ENCODE measurements around the gene COMMD2.

COMMD2 gene

DNA sequence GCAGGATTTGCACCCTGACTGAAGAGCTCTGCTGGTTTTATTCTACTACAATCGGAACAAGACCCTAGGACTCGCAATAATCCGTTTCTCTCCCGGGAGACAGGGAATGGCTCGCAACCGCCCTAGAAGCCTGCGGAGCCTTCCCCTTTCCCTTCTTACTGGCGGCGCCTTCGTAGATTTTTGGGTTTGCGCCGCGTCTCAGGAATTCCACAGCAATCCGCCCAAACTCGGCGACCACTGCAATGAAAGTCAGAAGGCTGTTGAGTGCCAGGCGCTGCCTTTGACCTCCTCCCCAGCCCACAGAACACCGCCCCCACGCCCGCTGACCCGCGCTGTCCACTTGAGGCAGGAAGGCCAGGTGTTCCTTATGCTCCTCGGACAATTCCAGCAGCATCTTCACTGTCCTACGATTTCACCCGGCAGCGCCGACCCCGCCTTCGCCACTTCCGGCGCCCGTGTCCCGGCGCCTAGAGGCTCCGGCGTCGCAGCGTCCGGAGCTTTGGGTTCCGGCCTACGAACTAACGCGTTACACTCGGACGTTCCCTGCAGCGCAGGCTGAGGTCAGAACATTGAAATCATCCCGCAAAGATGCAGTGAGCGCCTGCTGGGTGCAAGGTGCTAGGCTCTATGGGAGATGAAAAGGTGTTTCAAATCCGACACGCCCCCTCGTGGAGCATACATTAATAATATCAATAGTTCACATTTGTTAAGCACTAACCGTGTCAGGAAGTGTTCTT, at the start of gene COMMD2:
COMMD2 (minus strand) TSS at position 439 of the 737 bp plus-strand sequence; CDS start at position 394, 45 bp downstream.
- DNase-seq, result peak; percentile 93

DNA sequence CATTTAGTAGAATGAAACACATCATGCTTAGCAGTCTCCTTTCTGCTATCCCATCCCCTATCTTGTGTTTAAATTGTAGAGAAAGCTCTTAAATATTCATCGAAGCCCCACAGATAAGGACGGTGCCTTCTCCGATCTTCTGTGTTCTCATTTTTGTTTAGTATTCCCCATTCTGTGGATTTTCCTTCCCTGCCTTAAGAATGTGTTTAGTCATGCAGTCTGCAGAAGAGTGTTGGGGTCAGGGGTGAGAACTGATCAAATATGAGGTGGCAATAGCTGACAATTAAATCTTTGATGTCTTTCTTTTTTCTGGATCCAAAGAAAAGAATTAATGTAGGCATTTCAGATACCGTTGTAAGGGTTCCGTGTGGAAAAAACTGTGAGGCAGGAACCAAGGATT, 49.4 kb upstream of the COMMD2 start:
- DNase-seq, result no peak

DNA sequence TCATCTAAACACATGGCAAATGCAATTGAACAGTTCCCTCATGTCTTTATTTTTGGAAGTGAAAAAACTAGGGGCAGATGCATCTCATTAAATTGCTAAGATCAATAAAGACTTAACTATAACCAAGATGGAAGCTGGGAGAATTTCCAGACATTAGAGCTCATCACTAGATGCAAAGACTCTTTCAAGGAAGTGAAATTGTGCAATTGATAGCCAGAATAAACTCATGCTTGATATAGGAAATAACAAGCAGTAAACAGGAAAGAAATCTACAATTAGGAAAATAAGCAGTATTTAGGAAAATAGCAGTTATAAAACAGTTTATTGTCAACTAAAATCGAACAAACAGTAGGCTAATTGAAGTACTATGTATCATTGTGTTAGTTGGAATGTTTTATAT, 48.9 kb upstream of the COMMD2 start:
- no peak for DNase-seq

DNA sequence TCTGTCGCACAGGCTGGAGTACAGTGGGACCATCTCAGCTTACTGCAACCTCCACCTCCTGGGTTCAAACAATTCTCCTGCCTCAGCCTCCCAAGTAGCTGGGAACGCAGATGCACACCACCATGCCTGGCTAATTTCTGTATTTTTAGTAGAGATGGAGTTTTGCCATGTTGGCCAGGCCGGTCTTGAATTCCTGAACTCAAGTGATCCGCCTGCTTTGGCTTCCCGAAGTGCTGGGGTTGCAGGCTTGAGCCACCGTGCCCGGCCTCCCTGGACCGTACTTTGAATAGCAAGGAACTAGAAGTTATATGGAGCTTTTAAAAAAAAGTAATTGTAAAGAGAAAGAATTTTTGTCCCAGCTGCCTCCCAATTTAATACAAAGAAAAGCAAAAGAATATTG, 48.4 kb upstream of the COMMD2 start:
- DNase-seq, result no peak

DNA sequence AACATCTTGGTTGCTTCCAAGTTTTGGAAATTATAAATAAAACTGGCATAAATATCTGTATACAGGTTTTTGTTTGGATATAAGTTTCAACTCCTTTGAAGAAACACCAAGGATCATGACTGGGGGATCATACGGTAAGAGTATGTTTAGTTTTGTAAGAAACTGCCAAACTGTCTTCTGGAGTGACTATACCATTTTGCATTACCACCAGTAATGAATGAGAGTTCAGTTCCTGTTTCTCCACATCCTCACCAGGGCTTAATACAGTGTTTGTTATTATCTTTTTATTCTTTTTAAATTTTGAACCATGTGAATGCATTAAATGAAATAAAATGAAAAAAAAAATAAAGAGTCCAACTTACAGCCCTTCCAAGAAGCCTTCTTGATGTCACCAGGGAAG, 43.7 kb upstream of the COMMD2 start:
- no peak for DNase-seq

DNA sequence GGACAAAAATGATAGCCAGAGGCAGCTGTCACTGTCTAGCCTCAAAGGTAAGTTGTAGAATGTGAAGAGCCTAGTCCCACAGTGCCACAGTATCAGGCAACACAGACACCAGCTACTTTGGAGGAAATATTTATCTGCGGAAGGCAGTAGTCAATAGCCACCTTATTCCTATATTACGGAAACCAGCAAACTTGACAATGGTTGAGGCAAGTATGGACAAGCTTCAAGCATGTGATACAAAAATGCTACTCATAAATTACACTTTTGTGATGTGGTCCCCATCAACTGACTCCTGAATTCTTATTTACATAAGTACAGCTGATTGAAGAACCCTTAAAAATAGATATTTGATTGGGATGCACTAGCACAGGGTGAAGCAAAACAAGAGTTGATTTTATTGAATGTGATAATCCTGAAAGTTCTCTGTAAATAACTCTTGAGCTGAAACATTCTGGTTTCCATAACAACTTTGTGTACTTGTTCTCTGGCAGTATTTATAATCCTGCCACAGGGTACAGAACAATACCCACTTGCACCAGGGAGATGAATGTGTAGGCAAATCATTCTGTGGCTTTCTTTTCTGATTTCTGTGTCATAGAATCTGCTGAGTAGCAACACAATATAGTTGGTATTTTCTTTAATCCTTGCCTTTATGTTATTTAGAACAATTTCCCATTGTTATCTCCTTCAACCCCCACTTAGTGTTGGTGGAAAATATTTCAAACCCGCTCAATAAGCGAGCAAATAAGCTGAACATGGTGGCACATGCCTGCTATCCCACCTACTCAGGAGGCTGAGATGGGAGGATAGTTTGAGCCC, 40.4 kb upstream of the COMMD2 start, which contains the start of gene ANKUB1:
ANKUB1 (minus strand) TSS at position 103 of the 819 bp plus-strand sequence. CDS start 188 bp downstream, outside the sequence.
- DNase-seq, result no peak

DNA sequence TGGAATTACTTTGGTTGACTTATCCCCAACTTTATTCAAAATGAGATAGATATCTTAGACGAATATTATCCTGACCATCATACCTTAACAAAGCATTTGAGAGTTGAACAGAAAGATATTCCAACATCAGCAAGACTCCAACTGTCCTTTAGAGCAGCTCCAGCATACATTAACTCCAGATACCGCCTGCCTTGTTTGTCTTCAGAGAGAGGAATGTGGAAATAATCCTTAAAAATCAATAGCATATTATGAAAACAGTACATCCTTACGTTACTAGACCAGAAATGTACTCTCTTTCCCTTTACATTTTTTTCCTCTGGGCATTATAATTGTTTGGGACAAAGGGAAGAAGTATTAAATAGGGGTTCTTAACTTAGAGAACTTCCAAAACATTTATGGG, 38.4 kb upstream of the COMMD2 start:
- no peak for DNase-seq

DNA sequence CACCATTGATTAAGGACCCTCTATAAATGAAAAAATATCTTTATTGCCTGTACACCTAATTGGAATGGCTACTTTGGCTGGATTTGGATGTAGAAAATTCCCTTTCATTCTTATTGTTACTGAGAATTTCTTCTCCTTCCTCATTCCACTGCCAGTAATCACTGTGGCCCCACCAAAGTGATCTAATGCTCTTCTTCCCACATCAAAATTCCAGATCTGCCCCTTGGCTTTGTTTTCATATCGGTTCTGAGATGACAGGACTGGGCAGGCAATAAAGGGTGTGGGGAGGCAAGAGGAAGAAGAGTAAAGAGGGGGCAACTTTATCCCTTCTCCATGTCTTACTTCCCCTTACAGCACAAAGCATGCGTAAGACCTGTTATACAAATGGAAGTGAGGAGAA, 38.0 kb upstream of the COMMD2 start:
- no peak for DNase-seq

DNA sequence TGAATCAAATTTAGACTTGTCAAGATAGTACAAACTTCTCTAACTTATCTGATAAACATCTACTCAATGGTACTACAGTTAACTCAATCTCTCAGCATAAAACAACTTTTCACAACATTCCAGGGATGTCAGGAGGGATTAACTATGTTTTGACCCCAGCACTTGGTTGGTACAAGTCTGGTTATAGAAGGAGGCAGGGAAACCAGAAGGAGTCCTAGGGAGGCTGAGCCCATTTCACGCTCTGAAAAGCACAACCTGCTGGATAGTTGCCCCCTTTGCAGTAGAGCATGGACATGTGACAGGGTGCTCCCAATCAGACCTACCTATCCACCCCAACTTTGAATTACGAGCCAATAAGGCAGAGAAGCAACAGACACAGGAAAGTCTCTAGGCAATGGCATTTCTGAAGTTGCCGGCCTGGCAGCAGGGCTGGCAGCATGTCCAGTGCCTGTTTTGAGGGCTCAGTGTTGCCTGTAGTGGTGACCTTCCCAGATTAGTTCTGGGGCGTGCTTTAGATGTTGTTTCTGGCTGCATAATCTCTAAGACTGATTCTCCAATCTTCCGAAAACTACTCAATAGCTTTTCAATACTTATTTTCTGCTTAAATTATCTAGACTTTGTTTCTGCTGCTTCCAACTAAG, 31.9 kb upstream of the COMMD2 start:
- no peak for DNase-seq

DNA sequence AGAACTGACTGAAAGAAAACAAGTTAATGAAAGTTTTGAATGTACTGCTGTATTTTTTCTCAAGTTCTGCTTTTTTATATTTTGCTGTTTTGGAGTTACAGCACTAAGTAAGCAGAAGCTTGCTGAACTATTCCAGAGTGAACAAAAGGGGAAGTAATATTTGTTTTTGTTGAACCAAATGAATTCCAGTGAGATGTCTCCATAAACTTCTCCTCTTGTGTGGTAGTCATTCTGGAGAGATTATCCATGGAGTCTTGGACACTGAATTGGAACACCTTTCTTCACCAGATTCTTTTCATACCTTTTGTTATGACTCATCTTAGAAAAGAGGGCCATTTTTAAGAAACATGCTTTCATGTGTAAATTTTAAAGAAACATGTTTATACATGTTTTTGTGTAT, 31.3 kb upstream of the COMMD2 start:
- no peak for DNase-seq

DNA sequence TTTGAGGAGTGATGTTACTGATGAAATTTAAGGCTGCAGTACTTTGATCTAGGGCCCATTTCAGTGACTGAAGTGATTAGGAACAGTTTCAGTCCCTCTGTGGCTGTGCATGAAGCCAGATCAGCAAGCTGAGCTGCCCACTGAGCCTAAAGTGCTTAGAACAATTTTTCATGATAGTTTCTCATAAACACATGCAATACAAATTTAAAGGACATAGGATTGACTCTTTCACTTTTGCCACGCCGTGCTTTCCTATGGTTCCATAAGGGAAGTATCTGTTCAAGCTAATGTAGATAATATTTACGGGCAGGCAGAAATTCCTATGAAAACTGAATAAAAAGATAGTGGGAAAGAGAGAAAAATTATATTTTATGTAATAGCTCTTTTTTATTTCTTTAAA, 29.5 kb upstream of the COMMD2 start:
- no peak for DNase-seq

DNA sequence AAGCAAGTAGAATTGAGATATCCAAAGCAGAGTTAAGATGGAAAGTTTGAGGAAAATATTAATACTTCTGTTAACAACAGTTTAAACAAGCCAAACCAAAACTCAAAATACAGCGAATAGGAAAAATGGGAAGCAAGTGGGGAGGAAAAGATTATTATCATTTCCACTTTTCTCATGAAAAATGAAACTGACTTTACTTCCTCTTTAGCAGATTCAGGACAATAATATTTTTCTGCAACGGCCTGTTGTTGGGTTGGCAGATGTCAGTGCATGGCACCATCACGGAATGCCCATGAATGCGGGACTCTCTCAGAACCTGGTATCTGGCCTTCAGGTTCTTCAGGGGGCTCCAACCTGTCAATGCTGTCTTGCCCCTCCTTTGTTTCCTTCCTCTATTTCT, 28.9 kb upstream of the COMMD2 start:
- DNase-seq, result no peak

DNA sequence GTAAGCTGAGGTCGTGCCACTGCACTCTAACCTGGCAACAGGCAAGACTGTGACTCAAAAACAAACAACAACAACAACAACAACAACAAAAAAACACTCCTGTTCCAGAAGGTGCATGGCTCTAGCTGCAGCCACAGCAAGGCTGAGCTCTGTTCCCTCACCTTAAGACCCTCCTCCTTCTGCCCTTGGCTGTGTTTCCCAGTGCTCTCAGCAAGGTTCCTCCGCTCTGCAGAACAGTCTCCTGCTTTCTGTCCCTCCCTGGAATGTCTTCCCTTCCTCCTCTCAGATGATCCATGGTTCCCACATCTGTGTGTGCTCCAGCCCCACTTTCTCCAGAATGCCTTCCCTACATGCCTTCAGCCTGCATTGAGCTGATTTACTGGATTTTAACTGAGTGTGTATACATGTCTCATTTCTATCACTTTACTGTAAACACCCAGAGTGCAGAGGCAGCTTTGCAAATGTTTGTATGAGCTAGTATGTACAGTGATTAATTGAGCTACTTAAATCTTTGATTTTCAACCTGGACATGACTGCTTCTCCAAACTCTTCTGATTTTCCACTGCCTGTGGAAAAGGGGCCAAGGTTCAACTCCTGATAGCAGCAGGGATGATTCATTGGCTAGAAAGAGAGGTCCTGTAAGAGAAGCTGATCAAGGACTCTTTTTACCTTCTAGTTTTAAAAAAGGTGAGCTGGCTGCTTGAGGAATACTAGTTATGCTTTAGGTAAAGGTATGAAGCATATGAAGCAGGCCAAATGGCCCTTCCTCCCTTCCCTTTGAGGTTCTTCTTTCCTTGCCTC, 25.3 kb upstream of the COMMD2 start:
- no peak for DNase-seq

DNA sequence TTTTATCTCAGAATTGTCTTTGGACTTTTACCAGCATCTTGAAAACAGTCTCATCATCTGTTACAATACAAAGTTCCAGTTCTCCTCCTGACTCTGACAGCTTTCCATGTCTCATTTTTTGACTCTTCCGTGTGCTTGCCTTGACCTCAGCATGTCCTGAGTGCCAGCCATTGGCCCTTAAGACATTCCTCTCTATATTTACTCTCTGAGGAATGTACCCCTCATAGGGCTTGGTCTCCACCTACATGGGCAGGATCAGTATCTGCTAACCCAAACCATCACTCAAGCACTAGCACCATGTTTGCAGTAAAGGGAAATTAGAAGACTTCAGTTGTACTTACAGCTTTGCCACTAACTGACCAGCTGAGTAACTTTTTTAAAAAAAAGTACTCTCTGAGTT, 23.9 kb upstream of the COMMD2 start:
- DNase-seq, result no peak

DNA sequence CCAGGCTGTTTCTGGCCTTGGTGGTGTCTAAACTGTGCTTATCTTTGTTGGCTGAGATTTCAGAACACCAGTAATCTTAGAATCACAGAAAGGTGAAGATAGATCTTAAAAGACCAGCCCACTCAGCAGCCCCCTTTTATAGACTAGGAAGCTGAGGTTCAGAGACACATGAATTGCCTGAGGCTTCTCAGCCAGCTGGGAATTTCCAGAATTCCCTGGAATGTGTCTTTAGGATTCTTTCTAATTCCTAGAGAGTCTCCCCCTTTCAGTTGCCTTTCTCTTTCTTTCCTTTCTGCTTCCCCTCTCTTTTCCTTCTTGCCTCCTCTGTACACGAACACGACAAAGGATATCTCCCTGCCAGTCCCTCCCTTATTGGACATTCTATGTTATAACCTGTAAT, 20.6 kb upstream of the COMMD2 start:
- no peak for DNase-seq

DNA sequence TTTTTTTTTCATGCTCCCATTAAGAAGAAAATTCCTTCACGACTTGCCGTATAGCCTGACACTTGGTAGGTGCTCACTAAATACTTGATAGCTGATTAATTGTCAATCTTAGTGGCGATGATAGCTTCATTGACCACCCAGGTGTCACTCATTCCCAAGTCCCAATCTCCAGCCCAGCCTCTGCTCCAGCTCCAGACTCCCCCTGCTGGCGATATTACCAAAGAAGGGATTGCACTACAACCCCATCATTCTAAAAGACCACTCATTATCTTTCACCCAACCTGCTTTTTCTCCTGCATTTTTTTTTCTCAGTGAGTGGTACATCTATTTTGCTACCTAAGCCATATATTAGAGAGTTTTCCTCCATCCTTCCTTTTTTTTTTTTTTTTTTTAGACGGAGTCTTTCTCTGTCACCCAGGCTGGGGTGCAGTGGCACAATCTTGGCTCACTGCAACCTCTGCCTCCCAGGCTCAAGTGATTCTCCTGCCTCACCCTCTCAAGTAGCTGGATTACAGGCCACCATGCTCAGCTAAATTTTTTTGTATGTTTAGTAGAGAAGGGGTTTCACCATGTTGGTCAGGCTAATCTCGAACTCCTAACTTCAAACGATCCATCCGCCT, 19.5 kb upstream of the COMMD2 start:
- DNase-seq, result peak; percentile 66

DNA sequence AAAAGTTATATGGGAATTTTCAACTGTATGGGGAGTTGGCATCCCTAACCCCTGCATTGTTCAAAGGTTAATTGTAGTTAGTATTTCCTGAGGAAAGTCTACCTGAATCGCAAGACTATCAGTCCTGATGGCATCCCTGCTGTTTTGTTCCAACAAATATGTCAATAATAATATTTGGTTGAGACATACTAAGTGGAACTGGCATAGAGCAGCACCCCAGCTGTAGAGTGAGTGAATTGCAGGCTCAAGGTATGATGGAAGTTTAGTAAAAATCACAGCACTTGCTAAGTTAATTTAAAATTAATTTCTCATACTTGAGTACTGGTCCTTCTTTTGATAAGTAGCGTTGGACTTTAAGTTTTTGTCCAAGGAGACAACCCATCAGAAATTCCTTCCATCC, 18.0 kb upstream of the COMMD2 start:
- no peak for DNase-seq

DNA sequence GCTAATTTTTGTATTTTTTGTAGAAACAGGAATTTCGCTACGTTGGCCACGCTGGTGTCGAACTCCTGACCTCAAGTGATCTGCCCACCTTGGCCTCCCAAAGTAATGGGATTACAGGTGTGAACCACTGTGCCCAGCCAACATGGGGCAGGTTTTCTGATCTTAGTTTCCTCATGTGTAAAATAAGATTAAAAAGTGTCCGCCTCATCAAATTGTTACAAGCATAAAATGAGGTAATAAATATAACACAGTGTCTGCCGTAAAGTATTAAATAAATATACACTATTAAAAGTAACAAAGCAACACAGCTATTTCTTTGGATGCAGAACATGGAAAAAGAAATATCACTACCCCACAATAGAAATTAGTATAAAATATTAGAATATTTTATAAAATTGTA, 16.4 kb upstream of the COMMD2 start:
- no peak for DNase-seq

DNA sequence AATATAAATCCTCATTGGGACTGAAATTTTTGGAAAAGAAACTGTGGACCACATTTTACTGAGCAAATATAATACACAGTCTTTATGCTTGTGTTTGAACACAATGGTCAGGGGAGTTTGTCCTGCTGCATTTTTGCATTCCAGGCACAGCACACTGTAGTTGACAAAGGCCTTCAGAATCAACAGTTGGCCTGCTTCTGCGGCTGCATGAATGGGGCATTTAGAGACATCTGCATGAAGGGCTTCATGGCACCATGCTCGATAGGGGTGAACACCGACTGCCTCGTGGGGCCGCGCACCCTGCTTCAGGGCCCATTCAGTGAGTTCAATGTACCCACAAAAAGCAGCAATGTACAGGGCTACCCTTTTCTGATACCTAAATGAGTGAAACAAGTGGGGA, 15.4 kb upstream of the COMMD2 start:
- DNase-seq, result no peak

DNA sequence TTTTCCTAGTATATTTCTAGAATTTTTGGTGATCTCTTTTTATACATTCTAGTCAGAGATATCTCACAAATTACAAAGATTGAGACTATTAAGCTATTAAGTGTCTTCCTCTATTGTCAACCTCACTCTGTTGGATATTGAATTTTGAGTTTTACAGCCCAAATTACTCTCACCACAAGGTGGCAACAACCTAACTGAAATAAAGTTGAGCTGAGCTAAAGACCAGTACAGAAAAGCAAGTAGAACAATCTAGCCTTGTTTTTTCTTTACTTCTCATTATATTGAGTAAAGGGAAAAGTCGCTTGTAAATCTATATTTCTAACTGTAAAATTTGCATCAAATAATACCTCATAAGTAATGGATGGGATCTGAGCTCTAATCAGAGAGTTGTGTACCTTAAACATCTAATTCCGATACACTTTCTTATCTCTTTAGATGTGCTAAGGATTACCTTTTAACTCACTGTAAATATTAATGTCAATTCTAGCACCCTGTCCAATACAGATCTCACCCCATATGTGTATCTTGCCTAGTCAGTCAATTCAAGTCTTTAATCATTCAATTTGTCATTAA, 13.6 kb upstream of the COMMD2 start:
- no peak for DNase-seq

DNA sequence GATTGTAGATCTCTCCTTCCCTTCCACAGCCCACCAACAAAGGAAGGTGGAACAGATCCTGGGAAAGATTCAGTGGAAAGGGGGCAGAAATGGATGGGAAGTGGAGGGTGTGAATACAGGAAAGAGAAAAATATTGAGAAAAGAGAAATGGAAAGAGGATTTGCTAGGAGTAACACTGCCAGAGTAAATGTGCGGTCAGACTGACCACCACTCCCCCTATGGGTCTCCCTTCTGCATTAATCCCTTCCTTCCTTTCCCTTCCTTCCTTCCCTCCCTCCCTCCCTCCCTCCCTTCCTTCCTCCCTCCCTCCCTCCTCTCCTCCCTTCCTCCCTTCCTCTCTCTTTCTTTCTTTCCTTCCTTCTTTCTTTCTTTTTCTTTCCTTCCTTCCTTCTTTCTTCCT, 12.0 kb upstream of the COMMD2 start:
- no peak for DNase-seq

DNA sequence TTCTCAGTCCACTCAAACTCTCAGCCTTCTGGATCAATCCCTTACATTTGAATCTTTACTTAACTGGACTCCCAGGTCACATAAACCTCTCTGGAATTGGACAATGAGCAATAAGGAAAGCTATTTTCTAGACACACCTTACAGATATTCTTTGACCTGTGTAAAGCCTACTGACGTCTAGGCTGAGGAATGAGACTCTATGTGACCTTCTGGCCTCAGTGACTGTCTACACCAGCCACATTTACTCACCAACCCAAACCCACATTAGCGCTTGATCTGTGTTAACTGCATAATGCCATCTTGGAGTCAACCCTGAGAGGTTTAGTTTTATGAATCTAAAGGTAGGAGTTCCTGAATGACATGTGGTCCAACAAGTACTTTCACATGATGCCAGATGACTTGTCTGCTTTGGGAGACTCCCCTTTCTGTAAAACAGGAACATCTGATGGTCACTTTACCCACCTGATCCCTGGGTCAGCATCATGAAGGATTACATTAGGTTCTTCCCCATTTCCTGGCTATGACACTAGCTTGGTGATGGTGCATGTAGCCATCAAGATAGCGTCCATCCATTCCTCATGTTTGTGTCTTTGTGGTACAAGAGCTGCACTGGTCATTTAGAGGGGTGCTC, 11.4 kb upstream of the COMMD2 start:
- no peak for DNase-seq
